HL-60 (cell line): ENCODE measurements around the gene ARL14EP.

ENCODE experiments used
- GABPA ChIP-seq: IDR thresholded peaks from 2 replicates; pipeline ENCODE4 v1.6.1; 2012; ENCODE audit warnings: low read depth
- TF ChIP-seq, protein P1 (sequence below): IDR thresholded peaks from one replicate; pipeline ENCODE4 v1.5.1; 2011; ENCODE audit warnings: low read length, control low read depth, inconsistent platforms; ENCODE audit not compliant: insufficient read depth

DNA sequence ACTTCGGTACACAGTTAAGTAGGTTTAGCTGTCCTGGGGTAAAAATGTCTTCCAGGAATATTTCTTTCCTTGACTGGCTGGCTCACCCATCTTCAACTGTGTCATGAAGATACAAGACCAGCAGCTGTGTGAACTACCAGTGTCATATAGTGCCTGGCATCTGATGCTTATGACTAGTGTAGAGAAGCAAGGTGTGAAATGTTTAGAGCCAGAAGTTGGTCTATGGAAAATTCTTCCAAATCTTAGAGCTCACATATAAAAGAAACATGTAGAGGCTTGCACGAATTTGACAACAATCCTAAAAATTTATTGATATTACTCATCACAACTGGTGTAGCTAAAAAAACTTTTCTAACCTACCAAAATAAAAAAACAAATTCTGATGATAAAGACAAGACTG is 54.4 kb downstream of the ARL14EP start:
- TF ChIP-seq, protein P1, sequence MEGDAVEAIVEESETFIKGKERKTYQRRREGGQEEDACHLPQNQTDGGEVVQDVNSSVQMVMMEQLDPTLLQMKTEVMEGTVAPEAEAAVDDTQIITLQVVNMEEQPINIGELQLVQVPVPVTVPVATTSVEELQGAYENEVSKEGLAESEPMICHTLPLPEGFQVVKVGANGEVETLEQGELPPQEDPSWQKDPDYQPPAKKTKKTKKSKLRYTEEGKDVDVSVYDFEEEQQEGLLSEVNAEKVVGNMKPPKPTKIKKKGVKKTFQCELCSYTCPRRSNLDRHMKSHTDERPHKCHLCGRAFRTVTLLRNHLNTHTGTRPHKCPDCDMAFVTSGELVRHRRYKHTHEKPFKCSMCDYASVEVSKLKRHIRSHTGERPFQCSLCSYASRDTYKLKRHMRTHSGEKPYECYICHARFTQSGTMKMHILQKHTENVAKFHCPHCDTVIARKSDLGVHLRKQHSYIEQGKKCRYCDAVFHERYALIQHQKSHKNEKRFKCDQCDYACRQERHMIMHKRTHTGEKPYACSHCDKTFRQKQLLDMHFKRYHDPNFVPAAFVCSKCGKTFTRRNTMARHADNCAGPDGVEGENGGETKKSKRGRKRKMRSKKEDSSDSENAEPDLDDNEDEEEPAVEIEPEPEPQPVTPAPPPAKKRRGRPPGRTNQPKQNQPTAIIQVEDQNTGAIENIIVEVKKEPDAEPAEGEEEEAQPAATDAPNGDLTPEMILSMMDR = no peak
- no peak for TF ChIP-seq GABPA
